Liver (tissue), 9 donors: ENCODE measurements around the gene MBD3L2B. TPM values are rescaled to one million over a fixed set of nuclear protein-coding genes. Genes with fewer than 3 reads are reported as not detected.

Experiments used
- DNase-seq: peaks from one replicate; pipeline ENCODE4 v3.0.0-alpha.2; 2017; ENCODE audit warnings: low spot score
- H3K27ac ChIP-seq, 2 donors: one replicate each; pipeline ENCODE4 v1.7.0; 2013; ENCODE audit warnings: inconsistent platforms in 2 of 2, low read length in 2 of 2, control low read depth in 1 of 2, low read depth in 1 of 2, mild to moderate bottlenecking in 1 of 2
- H3K27me3 ChIP-seq, 4 donors: one replicate each; pipeline versions ENCODE4 v1.6.1 to v1.7.0; 2013; ENCODE audit warnings: low read length in 3 of 4, inconsistent platforms in 1 of 4, mild to moderate bottlenecking in 1 of 4, moderate library complexity in 1 of 4; ENCODE audit not compliant: control insufficient read depth in 4 of 4, insufficient read depth in 4 of 4
- H3K36me3 ChIP-seq, 4 donors: one replicate each; pipeline versions ENCODE4 v1.6.1 to v1.7.0; 2013; ENCODE audit warnings: low read length in 3 of 4, mild to moderate bottlenecking in 3 of 4, low read depth in 1 of 4, moderate library complexity in 1 of 4; ENCODE audit not compliant: control insufficient read depth in 4 of 4, insufficient read depth in 3 of 4
- H3K4me1 ChIP-seq, 4 donors: one replicate each; pipeline versions ENCODE4 v1.6.1 to v1.7.0; 2013; ENCODE audit warnings: low read length in 3 of 4, mild to moderate bottlenecking in 3 of 4, moderate library complexity in 1 of 4; ENCODE audit not compliant: control insufficient read depth in 4 of 4, insufficient read depth in 4 of 4
- H3K4me3 ChIP-seq, 3 donors: one replicate each; pipeline versions ENCODE4 v1.6.1 to v1.7.0; 2013; ENCODE audit warnings: low read length in 3 of 3, control low read depth in 1 of 3, low read depth in 1 of 3, mild to moderate bottlenecking in 1 of 3
- H3K9ac ChIP-seq, 2 donors: one replicate each; pipeline ENCODE4 v1.7.0; 2013; ENCODE audit warnings: low read length in 2 of 2, mild to moderate bottlenecking in 2 of 2, moderate library complexity in 2 of 2, control low read depth in 1 of 2, low read depth in 1 of 2
- H3K9me3 ChIP-seq, 4 donors: one replicate each; pipeline versions ENCODE4 v1.6.1 to v1.7.0; 2013; ENCODE audit warnings: low read length in 3 of 4; ENCODE audit not compliant: control insufficient read depth in 4 of 4
- EGR1 ChIP-seq, 2 donors: IDR thresholded peaks; 2 replicates each; pipeline ENCODE4 v1.6.1; 2016 to 2018; ENCODE audit warnings: antibody characterized with exemption in 2 of 2, low read depth in 2 of 2
- FOXA1 ChIP-seq: IDR thresholded peaks from 2 replicates; pipeline ENCODE4 v1.6.1; 2016; ENCODE audit warnings: antibody characterized with exemption
- FOXA2 ChIP-seq: IDR thresholded peaks from 2 replicates; pipeline ENCODE4 v1.6.1; 2016; ENCODE audit warnings: antibody characterized with exemption
- HNF4A ChIP-seq, 2 donors: conservative IDR thresholded peaks; 2 replicates each; pipeline ENCODE4 v1.6.1; 2016; ENCODE audit warnings: antibody characterized with exemption in 2 of 2, mild to moderate bottlenecking in 2 of 2
- NR2F2 ChIP-seq: IDR thresholded peaks from 2 replicates; pipeline ENCODE4 v1.6.1; 2016; ENCODE audit warnings: antibody characterized with exemption
- RAD21 ChIP-seq, 2 donors: IDR thresholded peaks; 2 replicates each; pipeline ENCODE4 v1.6.1; 2016; ENCODE audit warnings: antibody characterized with exemption in 2 of 2, mild to moderate bottlenecking in 2 of 2
- RXRA ChIP-seq, 2 donors: IDR thresholded peaks; 2 replicates each; pipeline ENCODE4 v1.6.1; 2017 to 2018; ENCODE audit warnings: antibody characterized with exemption in 2 of 2, mild to moderate bottlenecking in 1 of 2
- SP1 ChIP-seq: IDR thresholded peaks from 2 replicates; pipeline ENCODE4 v1.6.1; 2018; ENCODE audit warnings: antibody characterized with exemption, mild to moderate bottlenecking
- WGBS: extraction: QIAGEN DNeasy Blood & Tissue Kit; methylation state at CpG from one replicate; pipeline ENCODE4 v1.1.7; 2013; 5-methylcytosine and 5-hydroxymethylcytosine counted together
- polyA plus RNA-seq, 2 donors: library from polyadenylated mRNA; stranded (reverse) in 1 of 2; unstranded in 1 of 2; fragments of 200-250 nt in 1 of 2; fragments of >200 nt in 1 of 2; fragmentation: Nextera tagmentation in 1 of 2; extraction: Ambion mirVana in 1 of 2; gene quantifications; one replicate each; pipeline versions ENCODE4 v1.2.1 to v1.2.3, GENCODE V29; 2013 to 2015
- total RNA-seq, 2 donors: library from RNA; depleted of rRNA; stranded (reverse); fragments of >200 nt; gene quantifications; one replicate each; pipeline ENCODE4 v1.2.3, GENCODE V29; 2014
- TF ChIP-seq, protein P1 (sequence below): IDR thresholded peaks from 2 replicates; pipeline ENCODE4 v1.6.1; 2016; ENCODE audit warnings: antibody characterized with exemption
- TF ChIP-seq, protein P2 (sequence below): IDR thresholded peaks from 2 replicates; pipeline ENCODE4 v1.6.1; 2016; ENCODE audit warnings: antibody characterized with exemption
- TF ChIP-seq, protein P3 (sequence below): fragments of 150-350 bp; IDR thresholded peaks from 2 replicates; pipeline ENCODE4 v1.5.1; 2017; ENCODE audit warnings: improper control_type of control experiment, low read depth, low read length; ENCODE audit not compliant: missing input control
- TF ChIP-seq, protein P4 (sequence below): IDR thresholded peaks from 2 replicates; pipeline ENCODE4 v1.6.1; 2016; ENCODE audit warnings: antibody characterized with exemption, mild to moderate bottlenecking
- donor health status: healthy.
- donor health status: healthy.
- donor health status: healthy.
- donor health status: healthy.
- donor health status: healthy.

The MBD3L2B gene
- total and polyA plus RNA-seq, 4 donors: not detected

DNA sequence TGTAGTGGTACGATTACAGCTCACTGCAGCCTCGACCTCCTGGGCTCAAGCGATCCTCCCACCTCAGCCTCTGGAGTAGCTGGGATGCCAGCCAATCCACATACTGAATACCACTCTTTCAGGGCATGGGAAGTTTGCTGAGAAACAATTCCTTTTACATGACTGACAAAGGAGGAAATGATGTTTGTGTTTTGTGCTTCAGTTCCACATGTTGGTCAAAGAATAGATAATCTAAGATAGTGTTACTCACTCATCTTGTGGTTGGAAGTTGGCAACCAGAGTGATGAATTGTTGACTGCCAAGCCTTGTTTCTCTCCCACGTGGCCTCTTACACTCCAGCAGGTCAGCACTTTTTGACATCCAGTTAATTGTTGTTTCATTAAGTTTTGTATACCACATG, 7.6 kb downstream of the MBD3L2B start:
- no peaks in the 10 kb centered on the region for H3K36me3 ChIP-seq
- no peak for DNase-seq
- no peaks in the 10 kb centered on the region for H3K4me1 ChIP-seq
- H3K9me3 ChIP-seq: no peaks in the 10 kb centered on the region
- TF ChIP-seq, protein P1, sequence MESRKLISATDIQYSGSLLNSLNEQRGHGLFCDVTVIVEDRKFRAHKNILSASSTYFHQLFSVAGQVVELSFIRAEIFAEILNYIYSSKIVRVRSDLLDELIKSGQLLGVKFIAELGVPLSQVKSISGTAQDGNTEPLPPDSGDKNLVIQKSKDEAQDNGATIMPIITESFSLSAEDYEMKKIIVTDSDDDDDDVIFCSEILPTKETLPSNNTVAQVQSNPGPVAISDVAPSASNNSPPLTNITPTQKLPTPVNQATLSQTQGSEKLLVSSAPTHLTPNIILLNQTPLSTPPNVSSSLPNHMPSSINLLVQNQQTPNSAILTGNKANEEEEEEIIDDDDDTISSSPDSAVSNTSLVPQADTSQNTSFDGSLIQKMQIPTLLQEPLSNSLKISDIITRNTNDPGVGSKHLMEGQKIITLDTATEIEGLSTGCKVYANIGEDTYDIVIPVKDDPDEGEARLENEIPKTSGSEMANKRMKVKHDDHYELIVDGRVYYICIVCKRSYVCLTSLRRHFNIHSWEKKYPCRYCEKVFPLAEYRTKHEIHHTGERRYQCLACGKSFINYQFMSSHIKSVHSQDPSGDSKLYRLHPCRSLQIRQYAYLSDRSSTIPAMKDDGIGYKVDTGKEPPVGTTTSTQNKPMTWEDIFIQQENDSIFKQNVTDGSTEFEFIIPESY: no peak
- no peak for TF ChIP-seq FOXA2
- TF ChIP-seq, protein P2, sequence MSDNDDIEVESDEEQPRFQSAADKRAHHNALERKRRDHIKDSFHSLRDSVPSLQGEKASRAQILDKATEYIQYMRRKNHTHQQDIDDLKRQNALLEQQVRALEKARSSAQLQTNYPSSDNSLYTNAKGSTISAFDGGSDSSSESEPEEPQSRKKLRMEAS: no peak
- no peak for TF ChIP-seq RAD21 (IDR thresholded peaks at IDR 0.05)
- no peak for TF ChIP-seq FOXA1
- no peak for TF ChIP-seq HNF4A (conservative IDR thresholded peaks at IDR 0.05)
- no peak overlapping the region for H3K9ac ChIP-seq
- no peak overlapping the region for H3K4me3 ChIP-seq
- H3K27ac ChIP-seq: no peak overlapping the region
- 67% methylated on average over 4 of the region's 4 CpGs for WGBS
- H3K27me3 ChIP-seq: peaks cover 0 to 2% (median 0%) of the 10 kb centered on the region in 4 donors

DNA sequence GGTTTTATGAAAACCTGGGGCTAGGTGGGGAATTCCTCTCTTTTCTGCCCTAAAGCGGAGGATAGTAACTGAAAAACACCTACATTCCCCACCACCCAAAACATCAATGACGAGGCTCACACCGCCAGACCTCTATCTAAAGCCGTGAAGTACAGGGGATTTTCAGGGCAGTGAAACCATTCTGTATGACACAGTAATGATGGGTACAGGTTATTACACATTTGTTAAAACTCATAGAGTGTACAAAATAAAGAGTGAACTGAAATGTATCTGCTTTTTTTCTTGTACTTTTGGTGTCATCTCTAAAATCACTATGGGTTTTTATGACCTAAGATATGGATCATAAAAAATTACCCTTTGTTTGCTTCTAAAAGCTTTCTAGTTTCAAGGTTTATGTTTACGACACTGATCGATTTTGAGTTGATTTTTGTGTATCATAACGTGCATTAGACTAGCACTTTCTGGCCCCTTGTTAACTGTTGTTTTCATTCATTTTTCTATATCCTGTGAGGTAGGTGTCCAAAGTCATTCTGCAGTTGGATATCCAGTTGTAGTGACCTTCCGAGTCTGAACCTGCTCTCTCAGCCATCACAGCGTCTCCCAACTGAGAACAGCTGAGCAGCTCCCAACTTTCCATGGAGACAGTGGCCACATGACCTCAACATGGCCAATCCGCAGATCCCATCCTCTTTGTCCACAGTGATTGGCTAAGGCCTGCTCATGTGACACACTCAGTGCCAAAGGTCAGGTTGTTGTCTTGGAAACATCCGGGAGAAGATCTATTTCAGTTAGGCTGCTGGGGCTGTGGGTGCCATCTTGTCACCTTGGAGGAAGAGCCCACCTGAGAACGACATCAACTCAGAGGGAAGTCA, 10.3 kb downstream of the MBD3L2B start:
- no peaks in the 10 kb centered on the region for H3K9me3 ChIP-seq
- no peak overlapping the region for H3K27ac ChIP-seq
- no peaks in the 10 kb centered on the region for H3K4me1 ChIP-seq
- H3K4me3 ChIP-seq: no peak overlapping the region
- H3K36me3 ChIP-seq: no peaks in the 10 kb centered on the region
- DNase-seq: no peak
- peaks cover 0 to 2% (median 0%) of the 10 kb centered on the region in 4 donors for H3K27me3 ChIP-seq
- WGBS: 80% methylated on average over 12 of the region's 12 CpGs
- TF ChIP-seq HNF4A (conservative IDR thresholded peaks at IDR 0.05) (no peak), EGR1 (IDR thresholded peaks at IDR 0.05; ENCODE audit: low read depth in 2 of 2) (no peak), SP1 (no peak), NR2F2 (no peak), RAD21 (IDR thresholded peaks at IDR 0.05) (no peak), RXRA (IDR thresholded peaks at IDR 0.05) (no peak), FOXA2 (no peak)
- TF ChIP-seq, protein P3, sequence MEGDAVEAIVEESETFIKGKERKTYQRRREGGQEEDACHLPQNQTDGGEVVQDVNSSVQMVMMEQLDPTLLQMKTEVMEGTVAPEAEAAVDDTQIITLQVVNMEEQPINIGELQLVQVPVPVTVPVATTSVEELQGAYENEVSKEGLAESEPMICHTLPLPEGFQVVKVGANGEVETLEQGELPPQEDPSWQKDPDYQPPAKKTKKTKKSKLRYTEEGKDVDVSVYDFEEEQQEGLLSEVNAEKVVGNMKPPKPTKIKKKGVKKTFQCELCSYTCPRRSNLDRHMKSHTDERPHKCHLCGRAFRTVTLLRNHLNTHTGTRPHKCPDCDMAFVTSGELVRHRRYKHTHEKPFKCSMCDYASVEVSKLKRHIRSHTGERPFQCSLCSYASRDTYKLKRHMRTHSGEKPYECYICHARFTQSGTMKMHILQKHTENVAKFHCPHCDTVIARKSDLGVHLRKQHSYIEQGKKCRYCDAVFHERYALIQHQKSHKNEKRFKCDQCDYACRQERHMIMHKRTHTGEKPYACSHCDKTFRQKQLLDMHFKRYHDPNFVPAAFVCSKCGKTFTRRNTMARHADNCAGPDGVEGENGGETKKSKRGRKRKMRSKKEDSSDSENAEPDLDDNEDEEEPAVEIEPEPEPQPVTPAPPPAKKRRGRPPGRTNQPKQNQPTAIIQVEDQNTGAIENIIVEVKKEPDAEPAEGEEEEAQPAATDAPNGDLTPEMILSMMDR: no peak
- TF ChIP-seq, protein P2: no peak
- TF ChIP-seq, protein P4, sequence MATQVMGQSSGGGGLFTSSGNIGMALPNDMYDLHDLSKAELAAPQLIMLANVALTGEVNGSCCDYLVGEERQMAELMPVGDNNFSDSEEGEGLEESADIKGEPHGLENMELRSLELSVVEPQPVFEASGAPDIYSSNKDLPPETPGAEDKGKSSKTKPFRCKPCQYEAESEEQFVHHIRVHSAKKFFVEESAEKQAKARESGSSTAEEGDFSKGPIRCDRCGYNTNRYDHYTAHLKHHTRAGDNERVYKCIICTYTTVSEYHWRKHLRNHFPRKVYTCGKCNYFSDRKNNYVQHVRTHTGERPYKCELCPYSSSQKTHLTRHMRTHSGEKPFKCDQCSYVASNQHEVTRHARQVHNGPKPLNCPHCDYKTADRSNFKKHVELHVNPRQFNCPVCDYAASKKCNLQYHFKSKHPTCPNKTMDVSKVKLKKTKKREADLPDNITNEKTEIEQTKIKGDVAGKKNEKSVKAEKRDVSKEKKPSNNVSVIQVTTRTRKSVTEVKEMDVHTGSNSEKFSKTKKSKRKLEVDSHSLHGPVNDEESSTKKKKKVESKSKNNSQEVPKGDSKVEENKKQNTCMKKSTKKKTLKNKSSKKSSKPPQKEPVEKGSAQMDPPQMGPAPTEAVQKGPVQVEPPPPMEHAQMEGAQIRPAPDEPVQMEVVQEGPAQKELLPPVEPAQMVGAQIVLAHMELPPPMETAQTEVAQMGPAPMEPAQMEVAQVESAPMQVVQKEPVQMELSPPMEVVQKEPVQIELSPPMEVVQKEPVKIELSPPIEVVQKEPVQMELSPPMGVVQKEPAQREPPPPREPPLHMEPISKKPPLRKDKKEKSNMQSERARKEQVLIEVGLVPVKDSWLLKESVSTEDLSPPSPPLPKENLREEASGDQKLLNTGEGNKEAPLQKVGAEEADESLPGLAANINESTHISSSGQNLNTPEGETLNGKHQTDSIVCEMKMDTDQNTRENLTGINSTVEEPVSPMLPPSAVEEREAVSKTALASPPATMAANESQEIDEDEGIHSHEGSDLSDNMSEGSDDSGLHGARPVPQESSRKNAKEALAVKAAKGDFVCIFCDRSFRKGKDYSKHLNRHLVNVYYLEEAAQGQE: no peak
- H3K9ac ChIP-seq: no peak overlapping the region
